Endometrial microvascular endothelial cells (primary cell): ENCODE data around the gene MAP2K5. TPM values are rescaled to one million over a fixed set of nuclear protein-coding genes. Genes with fewer than 3 reads are reported as not detected.

Experiments
- in situ Hi-C: cut with HindIII; loops from 2 replicates; pipeline ENCODE4 v1.10.0; 2017; ENCODE audit warnings: low sequenced_read_pairs, low pct_unique_long_range_greater_than_20kb; ENCODE audit errors: inconsistent ontology term
- total RNA-seq: library from RNA; depleted of rRNA; stranded (reverse); fragments of >200 nt; gene quantifications from one replicate; pipeline ENCODE4 v1.2.3, GENCODE V29; 2015; ENCODE audit errors: inconsistent ontology term

Gene MAP2K5
- total RNA-seq, 1 donor from 2014 or later = 6.2 TPM

GRCh38 chr15:67805008-67805665, 262.6 kb downstream of the MAP2K5 start:
- in situ Hi-C loops = no loop called here

GRCh38 chr15:67805666-67806516, 263.4 kb downstream of the MAP2K5 start:
- in situ Hi-C loops = no loop called here

GRCh38 chr15:67806536-67806935, 264.0 kb downstream of the MAP2K5 start:
- in situ Hi-C loops = no loop called here

GRCh38 chr15:67807141-67807540, 264.6 kb downstream of the MAP2K5 start:
- in situ Hi-C loops = no loop called here

- in situ Hi-C loops = no loop called here
These were observed 265.3 kb downstream of the MAP2K5 start for GRCh38 chr15:67807836-67808235.

- in situ Hi-C loops = no loop called here
These were observed 266.3 kb downstream of the MAP2K5 start for GRCh38 chr15:67808821-67809220.

- in situ Hi-C loops = no loop called here
These were observed 266.9 kb downstream of the MAP2K5 start for GRCh38 chr15:67809441-67809840.

GRCh38 chr15:67809866-67810265, 267.4 kb downstream of the MAP2K5 start:
- in situ Hi-C loops = no loop called here

- in situ Hi-C loops = no loop called here
These were observed 269.7 kb downstream of the MAP2K5 start for GRCh38 chr15:67812241-67812644.

- in situ Hi-C loops = no loop called here
These were observed 270.7 kb downstream of the MAP2K5 start for GRCh38 chr15:67813104-67813634.

- in situ Hi-C loops = no loop called here
These were observed 272.6 kb downstream of the MAP2K5 start for GRCh38 chr15:67815036-67815592.

GRCh38 chr15:67816668-67817067, 274.2 kb downstream of the MAP2K5 start:
- in situ Hi-C loops = no loop called here

- in situ Hi-C loops = no loop called here
These were observed 276.0 kb downstream of the MAP2K5 start for GRCh38 chr15:67818464-67818863.

- in situ Hi-C loops = no loop called here
These were observed 277.1 kb downstream of the MAP2K5 start for GRCh38 chr15:67819636-67820035.

GRCh38 chr15:67820122-67820991, 277.9 kb downstream of the MAP2K5 start:
- in situ Hi-C loops = no loop called here

GRCh38 chr15:67820992-67821783, 278.7 kb downstream of the MAP2K5 start:
- in situ Hi-C loops = no loop called here

GRCh38 chr15:67821784-67822440, 279.4 kb downstream of the MAP2K5 start:
- in situ Hi-C loops = no loop called here
